DMS153 (cell line): ENCODE results near the gene TBCA.
"Not testable (repeated sequence)": the region's sequence is repeated elsewhere in the genome, so short reads cannot be mapped to it uniquely, and the experiment has no call there.

ENCODE experiments used
- DNase-seq: peaks from one replicate; lab custom pipeline; 2025; lab: John Stamatoyannopoulos, UW

Gene TBCA

GRCh38 chr5:77709340-77709739 is 66.8 kb downstream of the TBCA start:
- no peak for DNase-seq

- DNase-seq, result no peak
These were observed 68.3 kb downstream of the TBCA start for GRCh38 chr5:77707791-77708190.

GRCh38 chr5:77699569-77699968 is 76.6 kb downstream of the TBCA start:
- not testable (repeated sequence) for DNase-seq

- no peak for DNase-seq
These were observed 77.2 kb downstream of the TBCA start for GRCh38 chr5:77698920-77699319.

GRCh38 chr5:77697692-77698091 is 78.4 kb downstream of the TBCA start:
- DNase-seq, result no peak

- DNase-seq, result no peak
These were observed 80.0 kb downstream of the TBCA start for GRCh38 chr5:77696120-77696519.

GRCh38 chr5:77693913-77694312 is 82.2 kb downstream of the TBCA start:
- no peak for DNase-seq

GRCh38 chr5:77683171-77683732 is 92.9 kb downstream of the TBCA start:
- DNase-seq, result no peak

GRCh38 chr5:77670526-77670925 is 105.6 kb downstream of the TBCA start:
- DNase-seq, result no peak

GRCh38 chr5:77669677-77670076 is 106.5 kb downstream of the TBCA start:
- DNase-seq, result no peak

GRCh38 chr5:77663090-77663863 is 112.9 kb downstream of the TBCA start:
- DNase-seq, result no peak

GRCh38 chr5:77662635-77663034 is 113.5 kb downstream of the TBCA start:
- no peak for DNase-seq

- no peak for DNase-seq
These were observed 117.5 kb downstream of the TBCA start for GRCh38 chr5:77658662-77659061.

GRCh38 chr5:77651343-77651742 is 124.8 kb downstream of the TBCA start:
- DNase-seq, result no peak

- no peak for DNase-seq
These were observed 125.5 kb downstream of the TBCA start for GRCh38 chr5:77650686-77651085.

- DNase-seq, result no peak
These were observed 126.4 kb downstream of the TBCA start for GRCh38 chr5:77649776-77650175.

GRCh38 chr5:77645995-77646639 is 130.0 kb downstream of the TBCA start:
- DNase-seq, result no peak

- DNase-seq, result no peak
These were observed 130.8 kb downstream of the TBCA start for GRCh38 chr5:77645158-77645994.

- DNase-seq, result no peak
These were observed 131.6 kb downstream of the TBCA start for GRCh38 chr5:77644371-77645157.

GRCh38 chr5:77643654-77644370 is 132.3 kb downstream of the TBCA start:
- no peak for DNase-seq
